ENCODE measurements around the gene CD101. TPM values are rescaled to one million over a fixed set of nuclear protein-coding genes. Genes with fewer than 3 reads are reported as not detected.

The CD101 gene
- total RNA-seq, 1 experiment from 2014 or later = 1.2 TPM

DNA sequence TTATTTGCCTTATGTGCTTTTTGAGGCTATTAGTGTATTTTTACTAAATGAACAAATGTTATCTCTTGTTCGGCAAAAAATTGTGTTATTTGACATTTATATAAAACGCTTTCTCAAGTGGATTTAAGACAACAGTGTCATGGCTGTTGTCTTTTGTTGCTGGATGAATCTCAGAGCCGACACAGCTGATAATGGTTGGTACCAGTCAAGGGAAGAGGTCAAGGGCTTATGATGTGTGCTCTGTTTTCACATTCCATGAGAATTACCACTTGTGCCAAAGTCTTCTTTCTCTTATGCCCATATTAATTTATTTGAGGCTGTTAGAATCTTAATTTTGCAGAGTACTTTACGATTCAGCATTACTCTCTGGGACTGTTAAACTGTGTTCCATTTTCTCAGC is 17.9 kb upstream of the CD101 start (continued):
- TF ChIP-seq, protein P1, sequence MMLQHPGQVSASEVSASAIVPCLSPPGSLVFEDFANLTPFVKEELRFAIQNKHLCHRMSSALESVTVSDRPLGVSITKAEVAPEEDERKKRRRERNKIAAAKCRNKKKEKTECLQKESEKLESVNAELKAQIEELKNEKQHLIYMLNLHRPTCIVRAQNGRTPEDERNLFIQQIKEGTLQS (IDR thresholded peaks at IDR 0.05) = no peak
- no peak for TF ChIP-seq SP1 (IDR thresholded peaks at IDR 0.05; ENCODE audit: low read depth)
- TF ChIP-seq POLR2A (IDR thresholded peaks at IDR 0.05; ENCODE audit: borderline replicate concordance, extremely low read depth, insufficient read depth, insufficient read length) = no peak
- no peak for TF ChIP-seq EGR1 (IDR thresholded peaks at IDR 0.05; ENCODE audit: low read depth)

DNA sequence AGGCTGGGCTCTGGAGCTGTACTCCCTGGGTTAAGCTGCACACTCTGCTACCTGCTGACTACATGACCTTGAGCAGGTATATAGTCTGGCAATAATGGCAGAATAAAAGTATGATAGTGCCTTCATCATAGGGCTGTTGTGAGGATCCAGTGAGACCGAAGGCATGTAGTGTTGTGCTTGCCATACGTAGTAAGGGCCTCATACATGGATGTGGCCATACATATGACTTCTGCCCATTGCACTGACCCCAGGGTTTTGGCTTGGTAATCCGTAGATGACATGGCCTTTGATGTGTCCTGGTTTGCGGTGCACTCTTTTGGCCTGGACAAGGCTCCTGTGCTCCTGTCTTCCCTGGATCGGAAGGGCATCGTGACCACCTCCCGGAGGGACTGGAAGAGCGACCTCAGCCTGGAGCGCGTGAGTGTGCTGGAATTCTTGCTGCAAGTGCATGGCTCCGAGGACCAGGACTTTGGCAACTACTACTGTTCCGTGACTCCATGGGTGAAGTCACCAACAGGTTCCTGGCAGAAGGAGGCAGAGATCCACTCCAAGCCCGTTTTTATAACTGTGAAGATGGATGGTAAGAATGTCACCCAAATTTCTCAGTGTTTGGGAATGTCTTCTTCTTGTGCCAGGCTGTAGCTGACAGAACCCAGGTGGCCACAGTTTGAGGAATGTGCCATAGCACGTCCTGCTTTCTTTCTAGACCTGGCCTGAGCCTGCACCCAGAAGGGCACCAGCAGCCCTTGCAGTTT is 17.0 kb upstream of the CD101 start:
- BruUV-seq (replicated peaks) = no TSS peak
- DNase-seq (ENCODE audit: low read depth, low spot score) (no peak), ATAC-seq (no peak)
- CTCF ChIA-PET = no interaction called here
- peaks cover 0 to 3% of the 10 kb centered on the region in 2 experiments; a peak in 1 of 4 replicates for H3K4me1 ChIP-seq (ENCODE audit: control insufficient read depth in 1 of 2, insufficient read depth in 2 of 2, low read length in 2 of 2)
- no peak overlapping the region for H2AFZ ChIP-seq (ENCODE audit: low read depth, low read length, poor library complexity, severe bottlenecking)
- no peaks in the 10 kb centered on the region for H3K9me2 ChIP-seq (ENCODE audit: insufficient read depth)
- POLR2A ChIA-PET = no interaction called here
- no peaks in the 10 kb centered on the region for H4K20me1 ChIP-seq (ENCODE audit: insufficient read depth)
- RAD21 ChIA-PET (ENCODE audit: low non-redundant PET in 1 of 2, low total read pairs in 2 of 2, uncharacterized antibody in 2 of 2, unreplicated experiment in 2 of 2) = no interaction called here
- no peaks in the 10 kb centered on the region for H3K79me2 ChIP-seq (ENCODE audit: insufficient read depth, low read length)
- H3K9me3 ChIP-seq (ENCODE audit: control insufficient read depth in 1 of 2, insufficient read depth in 1 of 2, low read depth in 1 of 2, low read length in 2 of 2) = no peaks in the 10 kb centered on the region
- no peak overlapping the region for H3K9ac ChIP-seq (ENCODE audit: low read length)
- no peak overlapping the region for H3K4me2 ChIP-seq (ENCODE audit: low read length)
- H3K36me3 ChIP-seq (ENCODE audit: control insufficient read depth in 1 of 2, insufficient read depth in 2 of 2, low read length in 2 of 2) = 0 out of 4 replicates have a peak, but pooled peaks cover 0 to 2% of the 10 kb centered on the region in 2 experiments
- no peak overlapping the region for H3K4me3 ChIP-seq (replicated peaks in 1 of 2; ENCODE audit: low read depth in 1 of 2, low read length in 2 of 2)
- no peaks in the 10 kb centered on the region for H3K27me3 ChIP-seq (ENCODE audit: insufficient read depth, low read length)
- TF ChIP-seq SIN3A (IDR thresholded peaks at IDR 0.05; ENCODE audit: low read depth) = no peak
- no peak for TF ChIP-seq JUND (IDR thresholded peaks at IDR 0.05)
- TF ChIP-seq, protein P2, sequence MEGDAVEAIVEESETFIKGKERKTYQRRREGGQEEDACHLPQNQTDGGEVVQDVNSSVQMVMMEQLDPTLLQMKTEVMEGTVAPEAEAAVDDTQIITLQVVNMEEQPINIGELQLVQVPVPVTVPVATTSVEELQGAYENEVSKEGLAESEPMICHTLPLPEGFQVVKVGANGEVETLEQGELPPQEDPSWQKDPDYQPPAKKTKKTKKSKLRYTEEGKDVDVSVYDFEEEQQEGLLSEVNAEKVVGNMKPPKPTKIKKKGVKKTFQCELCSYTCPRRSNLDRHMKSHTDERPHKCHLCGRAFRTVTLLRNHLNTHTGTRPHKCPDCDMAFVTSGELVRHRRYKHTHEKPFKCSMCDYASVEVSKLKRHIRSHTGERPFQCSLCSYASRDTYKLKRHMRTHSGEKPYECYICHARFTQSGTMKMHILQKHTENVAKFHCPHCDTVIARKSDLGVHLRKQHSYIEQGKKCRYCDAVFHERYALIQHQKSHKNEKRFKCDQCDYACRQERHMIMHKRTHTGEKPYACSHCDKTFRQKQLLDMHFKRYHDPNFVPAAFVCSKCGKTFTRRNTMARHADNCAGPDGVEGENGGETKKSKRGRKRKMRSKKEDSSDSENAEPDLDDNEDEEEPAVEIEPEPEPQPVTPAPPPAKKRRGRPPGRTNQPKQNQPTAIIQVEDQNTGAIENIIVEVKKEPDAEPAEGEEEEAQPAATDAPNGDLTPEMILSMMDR (IDR thresholded peaks at IDR 0.05 in 2 of 3, conservative IDR thresholded peaks at IDR 0.05 in 1 of 3; ENCODE audit: borderline replicate concordance in 1 of 3, insufficient read depth in 1 of 3, low read depth in 2 of 3, low read length in 2 of 3) = no peak
- no peak for TF ChIP-seq ZFX (IDR thresholded peaks at IDR 0.05)
- no peak for TF ChIP-seq EZH2 (IDR thresholded peaks at IDR 0.05)
- TF ChIP-seq, protein P3, sequence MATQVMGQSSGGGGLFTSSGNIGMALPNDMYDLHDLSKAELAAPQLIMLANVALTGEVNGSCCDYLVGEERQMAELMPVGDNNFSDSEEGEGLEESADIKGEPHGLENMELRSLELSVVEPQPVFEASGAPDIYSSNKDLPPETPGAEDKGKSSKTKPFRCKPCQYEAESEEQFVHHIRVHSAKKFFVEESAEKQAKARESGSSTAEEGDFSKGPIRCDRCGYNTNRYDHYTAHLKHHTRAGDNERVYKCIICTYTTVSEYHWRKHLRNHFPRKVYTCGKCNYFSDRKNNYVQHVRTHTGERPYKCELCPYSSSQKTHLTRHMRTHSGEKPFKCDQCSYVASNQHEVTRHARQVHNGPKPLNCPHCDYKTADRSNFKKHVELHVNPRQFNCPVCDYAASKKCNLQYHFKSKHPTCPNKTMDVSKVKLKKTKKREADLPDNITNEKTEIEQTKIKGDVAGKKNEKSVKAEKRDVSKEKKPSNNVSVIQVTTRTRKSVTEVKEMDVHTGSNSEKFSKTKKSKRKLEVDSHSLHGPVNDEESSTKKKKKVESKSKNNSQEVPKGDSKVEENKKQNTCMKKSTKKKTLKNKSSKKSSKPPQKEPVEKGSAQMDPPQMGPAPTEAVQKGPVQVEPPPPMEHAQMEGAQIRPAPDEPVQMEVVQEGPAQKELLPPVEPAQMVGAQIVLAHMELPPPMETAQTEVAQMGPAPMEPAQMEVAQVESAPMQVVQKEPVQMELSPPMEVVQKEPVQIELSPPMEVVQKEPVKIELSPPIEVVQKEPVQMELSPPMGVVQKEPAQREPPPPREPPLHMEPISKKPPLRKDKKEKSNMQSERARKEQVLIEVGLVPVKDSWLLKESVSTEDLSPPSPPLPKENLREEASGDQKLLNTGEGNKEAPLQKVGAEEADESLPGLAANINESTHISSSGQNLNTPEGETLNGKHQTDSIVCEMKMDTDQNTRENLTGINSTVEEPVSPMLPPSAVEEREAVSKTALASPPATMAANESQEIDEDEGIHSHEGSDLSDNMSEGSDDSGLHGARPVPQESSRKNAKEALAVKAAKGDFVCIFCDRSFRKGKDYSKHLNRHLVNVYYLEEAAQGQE (IDR thresholded peaks at IDR 0.05; ENCODE audit: low read depth) = no peak
- no peak for TF ChIP-seq YY1 (IDR thresholded peaks at IDR 0.05; ENCODE audit: extremely low read depth, insufficient replicate concordance, low read depth, low read length)
- TF ChIP-seq TCF7L2 (IDR thresholded peaks at IDR 0.05; ENCODE audit: borderline replicate concordance, extremely low read depth, insufficient read depth, insufficient read length) = no peak
- TF ChIP-seq RAD21 (IDR thresholded peaks at IDR 0.05; ENCODE audit: low read depth) = no peak
- H3K27ac ChIP-seq (ENCODE audit: low read depth, low read length) = no peak overlapping the region
- intact Hi-C loops (cut with micrococcal nuclease) = no loop called here
